Esophagus squamous epithelium (tissue), 4 donors: ENCODE measurements around the gene CNTNAP4.

Experiments
- CTCF ChIP-seq, 6 experiments: fragments of 450-650 bp in 4 of 6; fragments of 200-600 bp in 2 of 6; sonication (generic) in 2 of 6; IDR thresholded peaks; one replicate each; pipeline ENCODE4 v1.5.1; 2016 to 2019; ENCODE audit warnings: antibody characterized with exemption in 6 of 6, mild to moderate bottlenecking in 4 of 6, moderate library complexity in 4 of 6
- POLR2A ChIP-seq, 4 donors: fragments of 450-650 bp; IDR thresholded peaks; one replicate each; pipeline ENCODE4 v1.6.1; 2017; ENCODE audit warnings: antibody characterized with exemption in 4 of 4, mild to moderate bottlenecking in 4 of 4, moderate library complexity in 3 of 4

DNA sequence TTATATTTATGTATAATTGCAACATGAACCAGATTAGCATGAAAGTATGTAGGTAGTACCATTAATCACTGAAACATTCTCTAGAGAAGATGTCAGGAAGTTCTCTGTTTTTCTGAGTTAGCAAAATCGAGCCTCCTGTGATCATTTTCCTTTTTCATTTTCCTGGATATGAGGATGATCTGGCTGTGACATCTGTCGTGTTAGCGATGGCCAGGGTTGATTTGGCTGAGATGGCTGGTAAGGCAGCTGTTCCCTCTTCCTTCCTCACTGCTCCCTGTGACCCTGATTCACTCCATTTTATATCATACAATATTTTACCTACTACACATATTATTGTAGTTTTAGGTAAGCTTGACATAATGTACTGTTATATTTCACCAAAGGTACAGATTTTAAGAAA, 10.3 kb downstream of the CNTNAP4 start:
- TF ChIP-seq CTCF (IDR thresholded peaks at IDR 0.05) (no peak), POLR2A (IDR thresholded peaks at IDR 0.05) (no peak)
